GM23338 (cell line): Measurements from ENCODE around the gene MCRIP1. TPM values are rescaled to one million over a fixed set of nuclear protein-coding genes. Genes with fewer than 3 reads are reported as not detected.

Experiments used
- ATAC-seq: fragments of 200-7000 bp; cut with Tn5 transposase; 3 replicates; pipeline ENCODE4 v1.9.1; 2020
- DNase-seq: peaks from one replicate; pipeline ENCODE4 v3.0.0-alpha.2; 2015; ENCODE audit warnings: low spot score
- H2AFZ ChIP-seq: fragments of 200-600 bp; sonication (generic); 2 replicates; pipeline ENCODE4 v1.8.0; 2016; ENCODE audit warnings: antibody characterized with exemption, mild to moderate bottlenecking, moderate library complexity
- H3F3A ChIP-seq: fragments of 200-600 bp; sonication (generic); replicated peaks from 2 replicates; pipeline ENCODE4 v1.8.0; 2017; ENCODE audit warnings: antibody characterized with exemption, mixed run types, low read depth
- H3K27ac ChIP-seq: fragments of 200-600 bp; sonication (generic); 2 replicates; pipeline ENCODE4 v1.6.1; 2016; ENCODE audit warnings: low read depth
- H3K27me3 ChIP-seq: fragments of 200-600 bp; sonication (generic); 2 replicates; pipeline ENCODE4 v1.8.0; 2016; ENCODE audit warnings: mild to moderate bottlenecking, mixed run types, moderate library complexity; ENCODE audit not compliant: insufficient read depth
- H3K36me3 ChIP-seq: fragments of 200-600 bp; sonication (generic); 2 replicates; pipeline ENCODE4 v1.8.0; 2016; ENCODE audit warnings: mild to moderate bottlenecking; ENCODE audit not compliant: insufficient read depth
- H3K4me1 ChIP-seq: fragments of 200-600 bp; sonication (generic); 2 replicates; pipeline ENCODE4 v1.8.0; 2016; ENCODE audit warnings: mild to moderate bottlenecking, moderate library complexity; ENCODE audit not compliant: insufficient read depth
- H3K4me2 ChIP-seq: fragments of 200-600 bp; sonication (generic); 2 replicates; pipeline ENCODE4 v1.7.1; 2017; ENCODE audit warnings: mixed run types
- H3K4me3 ChIP-seq: fragments of 200-600 bp; sonication (generic); 2 replicates; pipeline ENCODE4 v1.6.1; 2016; ENCODE audit warnings: mixed run types
- H3K79me2 ChIP-seq: fragments of 200-600 bp; sonication (generic); replicated peaks from 2 replicates; pipeline ENCODE4 v1.8.0; 2017; ENCODE audit warnings: mild to moderate bottlenecking; ENCODE audit not compliant: insufficient read depth
- H3K9me2 ChIP-seq: fragments of 200-600 bp; sonication (generic); 2 replicates; pipeline ENCODE4 v1.8.0; 2017; ENCODE audit not compliant: insufficient read depth
- H4K20me1 ChIP-seq: fragments of 200-600 bp; sonication (generic); replicated peaks from 2 replicates; pipeline ENCODE4 v1.8.0; 2017; ENCODE audit warnings: mild to moderate bottlenecking; ENCODE audit not compliant: insufficient read depth
- H3K27ac Mint-ChIP-seq: 2 replicates; pipeline ENCODE4 v1.8.0; 2020; ENCODE audit warnings: inconsistent platforms, mild to moderate bottlenecking, moderate library complexity, mixed read lengths
- H3K27me3 Mint-ChIP-seq: 3 replicates; pipeline ENCODE4 v1.8.0; 2022; ENCODE audit warnings: low read depth, mild to moderate bottlenecking, moderate library complexity, mixed read lengths, inconsistent platforms; ENCODE audit not compliant: insufficient read depth, poor library complexity
- H3K36me3 Mint-ChIP-seq: 3 replicates; pipeline ENCODE4 v1.8.0; 2021; ENCODE audit warnings: low read depth, mild to moderate bottlenecking, inconsistent platforms, moderate library complexity, mixed read lengths
- H3K4me1 Mint-ChIP-seq: 3 replicates; pipeline ENCODE4 v1.8.0; 2020; ENCODE audit warnings: mild to moderate bottlenecking, inconsistent platforms, mixed read lengths
- H3K4me3 Mint-ChIP-seq: 3 replicates; pipeline ENCODE4 v1.8.0; 2021; ENCODE audit warnings: moderate library complexity, mild to moderate bottlenecking, inconsistent platforms, mixed read lengths
- H3K9me3 Mint-ChIP-seq: 3 replicates; pipeline ENCODE4 v1.8.0; 2020; ENCODE audit warnings: moderate library complexity, mild to moderate bottlenecking, inconsistent platforms, mixed read lengths
- CREB1 ChIP-seq: fragments of 250-450 bp; sonication (Bioruptor Pico); IDR thresholded peaks from 2 replicates; pipeline ENCODE4 v1.5.0; 2020; ENCODE audit warnings: low read depth, mild to moderate bottlenecking, moderate library complexity
- EZH2 ChIP-seq: fragments of 200-600 bp; sonication (generic); IDR thresholded peaks from one replicate; pipeline ENCODE4 v1.8.0; 2017; ENCODE audit warnings: antibody characterized with exemption, mild to moderate bottlenecking, low read depth; ENCODE audit not compliant: unreplicated experiment
- JUNB ChIP-seq: IDR thresholded peaks from one replicate; pipeline ENCODE4 v1.6.1; 2016; ENCODE audit warnings: antibody characterized with exemption; ENCODE audit not compliant: unreplicated experiment
- NANOG ChIP-seq: IDR thresholded peaks from 2 replicates; pipeline ENCODE4 v1.6.1; 2016; ENCODE audit warnings: antibody characterized with exemption, borderline replicate concordance
- POLR2AphosphoS5 ChIP-seq: IDR thresholded peaks from 2 replicates; pipeline ENCODE4 v1.6.1; 2016; ENCODE audit warnings: antibody characterized with exemption, low read depth
- STAT1 ChIP-seq: IDR thresholded peaks from one replicate; pipeline ENCODE4 v1.6.1; 2016; ENCODE audit warnings: antibody characterized with exemption; ENCODE audit not compliant: unreplicated experiment
- ZNF114 ChIP-seq: fragments of 250-450 bp; sonication (Bioruptor Pico); IDR thresholded peaks from 2 replicates; pipeline ENCODE4 v1.5.0; 2020; ENCODE audit warnings: mild to moderate bottlenecking, moderate library complexity
- ZNF331 ChIP-seq: fragments of 250-450 bp; sonication (Bioruptor Pico); IDR thresholded peaks from 2 replicates; pipeline ENCODE4 v1.5.0; 2020; ENCODE audit warnings: low read depth, mild to moderate bottlenecking, moderate library complexity
- polyA plus RNA-seq: library from polyadenylated mRNA; unstranded; fragments of >200 nt; fragmentation: Nextera tagmentation; extraction: Ambion mirVana; gene quantifications from 2 replicates; pipeline ENCODE4 v1.2.1, GENCODE V29; 2016
- total RNA-seq: library from RNA; depleted of rRNA; stranded (reverse); fragments of >200 nt; shearing (Covaris generic); gene quantifications from 2 replicates; pipeline ENCODE4 v1.2.3, GENCODE V29; 2014
- TF ChIP-seq, protein P1 (sequence below), 2 experiments: fragments of 200-600 bp in 1 of 2; sonication (generic) in 1 of 2; conservative IDR thresholded peaks; 2 replicates each; pipeline versions ENCODE4 v1.5.1 to v1.6.1; 2016 to 2017; ENCODE audit warnings: antibody characterized with exemption in 2 of 2, low read depth in 2 of 2, mild to moderate bottlenecking in 2 of 2, moderate library complexity in 1 of 2
- TF ChIP-seq, protein P2 (sequence below): IDR thresholded peaks from one replicate; pipeline ENCODE4 v1.6.1; 2018; ENCODE audit warnings: antibody characterized with exemption; ENCODE audit not compliant: unreplicated experiment
- TF ChIP-seq, protein P3 (sequence below): IDR thresholded peaks from 2 replicates; pipeline ENCODE4 v1.6.1; 2016; ENCODE audit warnings: antibody characterized with exemption

MCRIP1 gene
- total and polyA plus RNA-seq, 2 experiments from 2014 or later: 85.2 to 101 TPM

DNA sequence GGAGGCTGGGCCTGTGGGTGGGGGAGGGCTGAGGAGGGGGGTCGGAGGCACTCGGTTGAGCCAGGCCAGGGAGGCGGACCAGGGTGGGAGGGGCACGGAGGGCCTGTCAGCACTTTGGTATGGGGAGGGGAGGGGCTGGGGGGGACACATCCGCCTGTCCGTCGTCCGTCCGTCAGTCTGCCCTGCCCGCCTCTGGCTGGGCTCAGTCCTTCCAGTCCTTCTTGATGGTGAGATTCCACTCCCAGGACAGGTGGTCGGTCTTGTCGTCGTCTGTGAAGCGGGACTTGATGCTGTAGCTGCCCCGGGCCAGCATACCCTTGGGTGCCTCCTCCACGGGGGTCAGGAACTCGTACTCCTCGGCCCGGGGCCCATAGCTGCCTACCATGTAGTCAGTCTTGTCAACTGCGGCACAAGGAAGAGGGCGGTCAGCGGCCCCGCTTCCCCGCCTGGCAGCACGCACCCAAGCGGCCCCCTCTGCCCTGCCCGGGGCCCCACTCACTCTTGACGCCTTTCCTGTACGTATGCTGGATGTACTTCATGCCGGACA is 35.7 kb upstream of the MCRIP1 start:
- H3K4me2 ChIP-seq: peak overlapping the region; percentile 60; the same call in 1 of the 2 replicates
- H3K9me3 Mint-ChIP-seq: no peaks in the 10 kb centered on the region; the same call in 2 of the 3 replicates

More for the DNA sequence above, 35.7 kb upstream of the MCRIP1 start:
- no peaks in the 10 kb centered on the region for H3K9me2 ChIP-seq
- peak; percentile 36 for DNase-seq
- no peak overlapping the region for H3K4me3 ChIP-seq
- H3K27ac Mint-ChIP-seq: 0 out of 2 replicates have a peak overlapping the region, but pooled peaks have one; percentile 65
- peaks cover 45% of the 10 kb centered on the region for H3K27me3 Mint-ChIP-seq
- peaks cover 15% of the 10 kb centered on the region for H3K36me3 Mint-ChIP-seq
- H3K4me1 ChIP-seq: peaks cover 12% of the 10 kb centered on the region
- peak; percentile 3 for ATAC-seq
- TF ChIP-seq ZNF331 (CRISPR knock-in tag) (no peak), JUNB (no peak), STAT1 (no peak), EZH2 (no peak), NANOG (no peak), CREB1 (CRISPR knock-in tag) (no peak), ZNF114 (CRISPR knock-in tag) (no peak), POLR2AphosphoS5 (no peak; the same call in 1 of the 2 replicates)
- TF ChIP-seq, protein P1, sequence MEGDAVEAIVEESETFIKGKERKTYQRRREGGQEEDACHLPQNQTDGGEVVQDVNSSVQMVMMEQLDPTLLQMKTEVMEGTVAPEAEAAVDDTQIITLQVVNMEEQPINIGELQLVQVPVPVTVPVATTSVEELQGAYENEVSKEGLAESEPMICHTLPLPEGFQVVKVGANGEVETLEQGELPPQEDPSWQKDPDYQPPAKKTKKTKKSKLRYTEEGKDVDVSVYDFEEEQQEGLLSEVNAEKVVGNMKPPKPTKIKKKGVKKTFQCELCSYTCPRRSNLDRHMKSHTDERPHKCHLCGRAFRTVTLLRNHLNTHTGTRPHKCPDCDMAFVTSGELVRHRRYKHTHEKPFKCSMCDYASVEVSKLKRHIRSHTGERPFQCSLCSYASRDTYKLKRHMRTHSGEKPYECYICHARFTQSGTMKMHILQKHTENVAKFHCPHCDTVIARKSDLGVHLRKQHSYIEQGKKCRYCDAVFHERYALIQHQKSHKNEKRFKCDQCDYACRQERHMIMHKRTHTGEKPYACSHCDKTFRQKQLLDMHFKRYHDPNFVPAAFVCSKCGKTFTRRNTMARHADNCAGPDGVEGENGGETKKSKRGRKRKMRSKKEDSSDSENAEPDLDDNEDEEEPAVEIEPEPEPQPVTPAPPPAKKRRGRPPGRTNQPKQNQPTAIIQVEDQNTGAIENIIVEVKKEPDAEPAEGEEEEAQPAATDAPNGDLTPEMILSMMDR (conservative IDR thresholded peaks at IDR 0.05; ENCODE audit: low read depth in 2 of 2): no peak
- TF ChIP-seq, protein P2, sequence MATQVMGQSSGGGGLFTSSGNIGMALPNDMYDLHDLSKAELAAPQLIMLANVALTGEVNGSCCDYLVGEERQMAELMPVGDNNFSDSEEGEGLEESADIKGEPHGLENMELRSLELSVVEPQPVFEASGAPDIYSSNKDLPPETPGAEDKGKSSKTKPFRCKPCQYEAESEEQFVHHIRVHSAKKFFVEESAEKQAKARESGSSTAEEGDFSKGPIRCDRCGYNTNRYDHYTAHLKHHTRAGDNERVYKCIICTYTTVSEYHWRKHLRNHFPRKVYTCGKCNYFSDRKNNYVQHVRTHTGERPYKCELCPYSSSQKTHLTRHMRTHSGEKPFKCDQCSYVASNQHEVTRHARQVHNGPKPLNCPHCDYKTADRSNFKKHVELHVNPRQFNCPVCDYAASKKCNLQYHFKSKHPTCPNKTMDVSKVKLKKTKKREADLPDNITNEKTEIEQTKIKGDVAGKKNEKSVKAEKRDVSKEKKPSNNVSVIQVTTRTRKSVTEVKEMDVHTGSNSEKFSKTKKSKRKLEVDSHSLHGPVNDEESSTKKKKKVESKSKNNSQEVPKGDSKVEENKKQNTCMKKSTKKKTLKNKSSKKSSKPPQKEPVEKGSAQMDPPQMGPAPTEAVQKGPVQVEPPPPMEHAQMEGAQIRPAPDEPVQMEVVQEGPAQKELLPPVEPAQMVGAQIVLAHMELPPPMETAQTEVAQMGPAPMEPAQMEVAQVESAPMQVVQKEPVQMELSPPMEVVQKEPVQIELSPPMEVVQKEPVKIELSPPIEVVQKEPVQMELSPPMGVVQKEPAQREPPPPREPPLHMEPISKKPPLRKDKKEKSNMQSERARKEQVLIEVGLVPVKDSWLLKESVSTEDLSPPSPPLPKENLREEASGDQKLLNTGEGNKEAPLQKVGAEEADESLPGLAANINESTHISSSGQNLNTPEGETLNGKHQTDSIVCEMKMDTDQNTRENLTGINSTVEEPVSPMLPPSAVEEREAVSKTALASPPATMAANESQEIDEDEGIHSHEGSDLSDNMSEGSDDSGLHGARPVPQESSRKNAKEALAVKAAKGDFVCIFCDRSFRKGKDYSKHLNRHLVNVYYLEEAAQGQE: no peak
- TF ChIP-seq, protein P3, sequence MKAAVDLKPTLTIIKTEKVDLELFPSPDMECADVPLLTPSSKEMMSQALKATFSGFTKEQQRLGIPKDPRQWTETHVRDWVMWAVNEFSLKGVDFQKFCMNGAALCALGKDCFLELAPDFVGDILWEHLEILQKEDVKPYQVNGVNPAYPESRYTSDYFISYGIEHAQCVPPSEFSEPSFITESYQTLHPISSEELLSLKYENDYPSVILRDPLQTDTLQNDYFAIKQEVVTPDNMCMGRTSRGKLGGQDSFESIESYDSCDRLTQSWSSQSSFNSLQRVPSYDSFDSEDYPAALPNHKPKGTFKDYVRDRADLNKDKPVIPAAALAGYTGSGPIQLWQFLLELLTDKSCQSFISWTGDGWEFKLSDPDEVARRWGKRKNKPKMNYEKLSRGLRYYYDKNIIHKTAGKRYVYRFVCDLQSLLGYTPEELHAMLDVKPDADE: no peak
- 0 out of 2 replicates have a peak, but pooled peaks cover 6% of the 10 kb centered on the region for H3K36me3 ChIP-seq
- H2AFZ ChIP-seq: no peak overlapping the region
- H3F3A ChIP-seq: peaks cover 58% of the 10 kb centered on the region
- peak overlapping the region; percentile 36; the same call in 2 of the 3 replicates for H3K4me3 Mint-ChIP-seq
- H3K79me2 ChIP-seq: peaks cover 14% of the 10 kb centered on the region
- H3K4me1 Mint-ChIP-seq: peaks cover 23% of the 10 kb centered on the region
- peak overlapping the region; percentile 81 for H3K27ac ChIP-seq
- H4K20me1 ChIP-seq: peaks cover 15% of the 10 kb centered on the region
- no peaks in the 10 kb centered on the region for H3K27me3 ChIP-seq
